Measurements from ENCODE around the gene SEC16A. TPM values are rescaled to one million over a fixed set of nuclear protein-coding genes. Genes with fewer than 3 reads are reported as not detected.
"Not testable (repeated sequence)": the region's sequence is repeated elsewhere in the genome, so short reads cannot be mapped to it uniquely, and the experiment has no call there.

The SEC16A gene
- polyA plus RNA-seq, 1 donor, result 38.4 TPM

DNA sequence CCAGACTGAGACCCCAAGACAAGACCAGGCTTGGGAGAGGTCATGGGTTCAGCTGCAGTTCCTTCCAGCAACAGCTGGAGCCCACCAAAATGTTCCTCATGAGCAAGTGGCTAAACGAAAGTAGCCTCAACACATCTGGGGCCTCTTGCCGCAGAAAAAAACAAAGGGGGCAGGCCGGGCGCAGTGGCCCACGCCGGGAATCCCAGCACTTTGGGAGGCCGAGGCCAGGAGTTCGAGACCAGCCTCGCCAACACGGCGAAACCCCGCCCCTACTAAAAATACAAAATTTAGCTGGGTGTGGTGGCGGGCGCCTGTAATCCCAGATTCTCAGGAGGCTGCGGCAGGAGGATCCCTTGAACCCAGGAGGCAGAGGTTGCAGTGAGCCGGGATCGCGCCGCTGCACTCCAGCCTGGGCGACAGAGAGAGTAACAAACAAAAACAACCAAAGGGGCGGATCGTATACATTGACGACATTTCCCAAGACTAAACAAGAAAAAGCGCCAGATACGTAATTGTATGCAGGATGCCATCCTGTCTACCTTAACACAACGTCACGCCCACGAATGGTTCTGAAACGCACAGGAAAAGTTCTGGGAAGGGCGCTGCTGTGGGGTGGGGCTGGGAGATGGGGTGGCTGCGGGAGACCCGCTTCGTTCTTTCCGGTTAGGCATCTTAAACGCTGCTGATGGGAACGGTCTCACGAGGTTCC lies 44.8 kb downstream of the SEC16A start:
- no peak for DNase-seq

- peak; percentile 52 for DNase-seq
Observed at GRCh38 chr9:136437430-136437829, 45.4 kb downstream of the SEC16A start.

GRCh38 chr9:136436055-136436634 lies 46.7 kb downstream of the SEC16A start:
- no peak for DNase-seq

DNA sequence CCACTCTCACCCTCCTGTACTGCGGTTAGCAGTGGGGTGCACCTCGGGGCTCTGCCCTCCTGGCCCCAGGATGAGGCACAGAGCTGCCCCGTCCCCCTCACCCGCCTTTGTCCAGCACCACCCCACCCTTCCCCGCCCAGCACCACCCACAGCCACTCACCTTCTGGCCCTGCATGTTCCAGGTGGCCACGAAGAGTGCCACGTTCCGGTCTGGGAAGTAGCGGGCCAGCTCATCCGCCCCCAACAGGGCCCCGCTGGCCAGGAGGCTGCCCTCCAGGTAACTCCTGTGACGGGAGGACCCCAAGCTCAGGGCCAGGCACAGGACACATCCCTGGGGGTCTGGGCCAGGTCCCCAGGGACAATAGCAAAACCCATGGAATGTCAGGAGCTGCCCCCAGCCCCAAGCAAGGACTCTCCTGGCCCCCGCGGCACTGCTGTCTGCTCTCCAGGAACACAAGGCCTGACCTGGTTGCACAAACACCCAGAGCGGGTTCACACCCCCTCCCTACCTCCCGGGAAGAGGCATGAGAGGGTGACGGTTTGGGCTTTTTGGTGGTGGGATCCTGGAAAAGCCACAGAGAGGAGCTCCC lies 48.2 kb downstream of the SEC16A start:
- DNase-seq, result no peak

DNA sequence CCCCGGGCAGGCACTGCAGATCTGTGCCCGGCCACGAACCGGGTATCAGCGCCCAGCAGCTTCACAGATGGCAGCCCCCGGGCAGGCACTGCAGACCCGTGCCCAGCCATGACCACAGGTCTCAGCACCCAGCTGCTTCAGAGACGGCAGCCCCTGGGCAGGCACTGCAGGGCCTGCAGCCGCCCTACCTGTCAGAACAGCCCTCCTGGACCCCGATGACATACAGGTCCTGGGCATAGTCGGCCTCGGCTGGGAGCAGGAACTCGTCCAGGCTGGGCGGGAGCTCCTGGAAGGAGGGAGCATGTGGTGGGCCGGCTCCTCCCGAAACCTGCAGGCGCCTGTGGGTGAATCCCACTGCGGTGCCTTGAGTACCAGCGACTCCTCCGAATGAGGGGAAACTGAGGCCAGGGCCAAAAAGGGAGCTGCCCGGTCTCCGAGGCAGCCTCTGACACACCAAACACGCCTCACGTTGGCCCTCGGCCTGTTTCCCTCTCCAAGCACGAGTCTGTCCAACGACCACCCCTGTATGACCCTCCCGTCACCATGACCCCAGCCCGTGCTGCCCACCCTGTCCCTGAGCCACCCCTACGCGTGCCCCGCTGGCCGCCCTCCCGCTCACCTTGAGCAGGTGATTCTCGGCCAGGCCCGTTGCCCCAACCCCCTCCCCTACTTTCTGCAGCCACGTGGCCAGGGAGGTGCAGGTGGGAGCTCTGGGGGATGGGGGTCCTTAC lies 48.8 kb downstream of the SEC16A start:
- no peak for DNase-seq

DNA sequence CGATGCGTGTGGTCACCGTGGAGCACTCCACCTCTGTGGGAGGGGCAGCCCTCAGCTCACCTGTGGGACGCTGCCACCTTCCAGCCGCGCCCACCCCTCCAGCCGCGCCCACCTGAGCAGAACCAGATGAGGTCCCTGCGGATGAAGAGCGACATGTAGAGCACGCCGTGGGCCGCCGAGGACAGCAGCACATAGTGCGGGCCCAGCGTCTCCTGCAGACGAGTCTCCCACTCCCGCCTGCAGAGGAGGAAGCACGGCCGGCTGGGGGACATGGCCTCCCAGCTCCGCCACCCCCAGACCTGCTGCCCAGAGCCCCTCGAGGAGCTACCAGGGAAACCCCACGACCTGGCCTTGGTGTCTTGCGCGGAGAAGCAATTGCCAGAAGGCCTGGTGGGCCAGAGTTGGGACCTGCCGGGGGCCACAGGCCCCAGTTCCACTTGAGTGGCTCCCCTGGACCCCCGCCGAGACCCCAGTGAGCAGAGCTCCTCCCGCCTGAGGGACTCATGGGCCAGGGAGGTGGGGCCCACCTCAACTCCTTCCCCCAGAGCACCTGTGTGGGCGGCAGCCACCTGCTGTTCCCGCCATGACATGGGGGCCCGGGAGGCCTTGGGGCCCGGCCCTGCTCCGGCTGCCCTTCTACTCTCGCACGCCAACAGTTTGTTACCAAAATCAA lies 49.7 kb downstream of the SEC16A start:
- DNase-seq, result no peak

DNA sequence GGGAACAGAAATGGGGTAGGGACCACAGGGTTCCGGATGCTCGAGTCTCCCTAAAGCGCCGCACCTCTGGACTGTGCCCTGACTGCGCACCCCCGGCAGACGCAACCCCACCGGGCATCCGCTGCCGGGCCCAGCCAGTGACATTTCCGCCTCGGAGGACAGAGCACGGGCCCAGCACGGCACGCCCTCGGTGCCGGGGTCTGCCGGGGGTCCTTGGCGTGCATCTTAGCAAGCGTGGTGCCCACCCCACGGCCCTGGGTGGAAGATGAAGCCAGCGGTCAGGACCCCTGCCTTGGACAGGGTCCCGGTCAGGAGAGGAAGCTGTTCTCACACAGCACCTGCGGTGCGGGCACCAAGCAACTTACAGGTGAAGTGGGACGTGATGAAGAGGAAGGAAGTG lies 50.2 kb downstream of the SEC16A start:
- DNase-seq, result no peak

GRCh38 chr9:136431782-136432350 lies 51.0 kb downstream of the SEC16A start:
- no peak for DNase-seq

DNA sequence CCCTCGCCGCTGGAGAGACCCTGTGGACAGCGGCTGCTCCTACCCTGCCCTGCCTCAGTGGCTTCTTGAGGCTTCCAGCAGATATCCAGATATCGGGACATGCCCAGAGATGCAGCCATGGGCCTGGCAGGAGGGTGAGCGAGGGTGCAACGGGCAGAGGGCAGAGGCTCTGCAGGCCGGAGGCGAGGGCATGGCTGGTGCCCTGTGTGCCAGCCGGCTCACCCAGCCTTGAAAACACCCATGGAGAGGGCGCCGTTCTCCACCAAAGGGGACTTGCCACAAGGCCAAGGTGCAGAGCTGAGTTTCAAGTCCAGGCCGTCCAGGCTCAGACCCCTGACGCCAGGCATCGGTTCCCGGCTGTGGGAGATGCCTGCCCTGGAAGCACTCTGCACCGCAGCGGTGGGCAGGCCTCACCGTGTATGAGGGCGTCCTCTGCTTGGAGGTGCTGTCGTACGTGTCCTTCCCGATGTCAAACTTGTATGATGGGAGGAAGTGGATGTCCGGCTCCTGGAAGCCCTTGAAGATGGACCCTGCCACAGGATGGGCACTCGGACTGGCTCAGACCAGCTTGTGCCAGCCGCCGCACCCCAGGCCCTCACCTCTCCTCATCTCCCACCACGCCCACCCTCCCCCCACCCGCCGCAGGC lies 52.1 kb downstream of the SEC16A start:
- no peak for DNase-seq

- no peak for DNase-seq
Observed at GRCh38 chr9:136429683-136430491, 53.0 kb downstream of the SEC16A start.

GRCh38 chr9:136429075-136429628 lies 53.7 kb downstream of the SEC16A start:
- DNase-seq, result no peak

DNA sequence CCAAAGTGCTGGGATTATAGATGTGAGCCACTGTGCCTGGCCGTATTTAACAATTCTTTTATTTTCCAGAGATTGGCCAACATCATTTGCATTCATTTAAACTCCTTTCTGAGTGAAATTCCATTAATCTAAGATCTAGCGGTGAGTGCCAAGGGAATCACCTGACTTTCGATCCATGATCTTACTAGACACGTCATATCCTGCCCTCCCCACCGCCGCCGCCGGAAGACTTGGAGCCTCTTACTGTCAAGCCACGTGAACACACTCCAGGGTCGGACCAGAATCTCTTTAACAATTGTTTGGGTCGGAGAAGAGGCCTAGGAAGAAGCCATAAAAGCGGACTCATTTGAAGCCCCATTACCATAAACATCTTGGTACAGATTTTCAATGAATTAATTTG lies 56.1 kb downstream of the SEC16A start:
- DNase-seq, result no peak

GRCh38 chr9:136425367-136425766 lies 57.5 kb downstream of the SEC16A start:
- not testable (repeated sequence) for DNase-seq

DNA sequence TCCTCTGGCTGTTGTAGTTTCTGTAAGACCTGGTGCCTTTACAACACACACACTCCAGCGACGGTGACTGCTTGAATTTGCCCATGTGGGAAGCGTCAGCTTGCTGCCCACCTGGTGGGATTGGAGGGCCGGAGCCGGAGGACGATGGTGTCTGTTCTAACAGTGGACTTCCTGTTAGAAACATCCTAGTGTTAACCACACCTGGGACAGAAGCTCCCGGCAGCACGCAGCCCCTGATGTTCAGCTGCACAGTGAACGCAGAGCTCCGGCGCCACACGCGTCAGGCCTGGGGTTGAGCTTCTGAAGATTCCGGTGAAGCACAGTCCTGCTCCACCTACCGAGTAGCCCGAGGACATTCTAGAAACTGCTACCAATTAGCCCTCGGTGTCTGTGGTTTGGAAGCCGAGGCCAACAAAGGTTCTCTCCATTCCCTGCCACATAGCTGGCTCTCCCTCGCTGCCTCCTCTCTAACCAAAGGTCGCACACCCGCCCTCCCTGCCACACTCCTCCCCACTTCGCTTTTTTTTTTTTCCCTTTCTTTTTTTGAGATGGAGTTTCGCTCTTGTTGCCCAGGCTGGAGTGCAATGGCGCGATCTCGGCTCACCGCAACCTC lies 58.0 kb downstream of the SEC16A start:
- DNase-seq, result no peak

GRCh38 chr9:136423432-136424146 lies 59.3 kb downstream of the SEC16A start:
- no peak for DNase-seq

GRCh38 chr9:136422876-136423275 lies 60.0 kb downstream of the SEC16A start:
- DNase-seq, result no peak

DNA sequence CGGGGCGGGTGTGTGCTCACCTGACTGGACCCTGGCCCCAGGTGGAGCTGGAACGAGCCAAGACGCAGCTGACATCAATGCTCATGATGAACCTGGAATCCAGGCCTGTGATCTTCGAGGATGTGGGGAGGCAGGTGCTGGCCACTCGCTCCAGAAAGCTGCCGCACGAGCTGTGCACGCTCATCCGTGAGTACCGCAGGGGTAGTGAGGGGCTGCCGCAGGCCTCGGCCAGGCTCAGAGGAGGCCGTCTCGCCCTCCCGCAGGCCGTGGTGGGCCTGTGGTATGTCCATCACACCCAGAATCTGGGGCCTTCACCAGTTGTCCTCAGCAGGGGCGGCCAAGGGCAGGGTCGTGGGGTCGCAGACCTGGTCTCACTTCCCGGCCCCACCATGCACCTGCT lies 61.0 kb downstream of the SEC16A start:
- no peak for DNase-seq

DNA sequence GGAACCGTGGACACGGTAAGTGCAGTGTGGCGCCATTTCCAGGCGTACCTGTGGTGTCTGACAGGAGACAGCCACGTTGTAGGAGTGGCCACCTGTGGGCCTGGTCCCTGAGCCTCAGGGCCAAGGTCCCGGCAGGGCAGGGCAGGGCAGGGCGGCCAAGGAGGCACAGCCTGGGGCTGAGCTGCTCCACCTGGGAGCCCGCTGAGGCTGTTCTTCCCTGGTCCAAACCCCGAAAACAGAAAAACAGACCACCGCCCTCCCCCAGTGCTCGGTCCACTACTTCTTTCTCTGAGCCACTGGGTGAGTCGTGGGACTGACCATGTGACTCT lies 63.8 kb downstream of the SEC16A start:
- DNase-seq, result no peak

DNA sequence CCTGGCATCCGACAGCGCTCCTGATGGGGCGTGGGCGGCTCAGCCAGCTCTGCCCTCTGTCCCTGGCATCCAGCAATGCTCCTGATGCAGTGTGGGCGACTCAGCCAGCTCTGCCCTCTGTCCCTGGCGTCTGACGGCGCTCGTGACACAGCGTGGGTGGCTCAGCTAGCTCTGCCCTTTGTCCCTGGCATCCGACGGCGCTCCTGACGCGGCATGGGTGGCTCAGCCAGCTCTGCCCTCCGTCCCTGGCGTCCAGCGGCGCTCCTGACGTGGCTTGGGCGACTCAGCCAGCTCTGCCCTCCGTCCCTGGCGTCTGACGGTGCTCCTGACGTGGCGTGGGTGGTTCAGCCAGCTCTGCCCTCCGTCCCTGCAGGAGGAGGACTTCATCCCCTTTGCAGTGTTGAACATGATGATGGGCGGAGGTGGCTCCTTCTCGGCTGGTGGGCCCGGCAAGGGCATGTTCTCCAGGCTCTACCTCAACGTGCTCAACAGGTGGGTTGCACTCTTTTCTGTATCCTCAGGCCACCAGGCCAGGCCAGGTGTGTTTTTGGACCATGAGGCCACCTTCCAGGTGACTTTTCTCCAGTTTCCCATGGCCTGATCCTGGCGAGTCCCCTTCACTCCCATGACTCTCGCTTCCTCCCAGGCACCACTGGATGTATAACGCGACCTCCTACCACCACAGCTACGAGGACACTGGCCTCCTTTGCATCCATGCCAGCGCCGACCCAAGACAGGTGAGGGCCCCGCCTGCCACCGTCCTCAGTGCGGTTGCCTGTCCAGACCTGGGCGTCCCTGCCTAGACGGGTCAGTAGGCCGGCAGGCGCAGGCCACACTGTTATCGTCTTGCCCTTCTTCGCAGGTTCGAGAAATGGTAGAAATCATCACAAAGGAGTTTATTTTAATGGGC lies 64.4 kb downstream of the SEC16A start:
- no peak for DNase-seq
